ENCODE results near the gene GPX4.

GRCh38 chr19:1130771-1131717, 27.2 kb downstream of the GPX4 start:
- TF ChIP-seq POLR2A (IDR thresholded peaks at IDR 0.05): no peak
- TF ChIP-seq CTCF (IDR thresholded peaks at IDR 0.05): no peak

Measured in body of pancreas (tissue), 4 donors.